Ishikawa (cell line): ENCODE data around the gene PDE11A.
A peak's percentile ranks its signal among the peaks of the same experiment; 100 is the strongest.

Experiments used
- CEBPB ChIP-seq: IDR thresholded peaks from 2 replicates; pipeline ENCODE4 v1.6.1; 2012
- CREB1 ChIP-seq: IDR thresholded peaks from 2 replicates; pipeline ENCODE4 v1.6.1; 2012; ENCODE audit warnings: low read depth
- EGR1 ChIP-seq: IDR thresholded peaks from 2 replicates; pipeline ENCODE4 v1.6.1; 2012
- EP300 ChIP-seq: IDR thresholded peaks from 2 replicates; pipeline ENCODE4 v1.6.1; 2012; ENCODE audit warnings: borderline replicate concordance
- FOXM1 ChIP-seq: IDR thresholded peaks from 2 replicates; pipeline ENCODE4 v1.6.1; 2012; ENCODE audit warnings: low read depth, borderline replicate concordance
- MAX ChIP-seq: IDR thresholded peaks from 2 replicates; pipeline ENCODE4 v1.6.1; 2012
- NFIC ChIP-seq: IDR thresholded peaks from 2 replicates; pipeline ENCODE4 v1.6.1; 2012
- RAD21 ChIP-seq: IDR thresholded peaks from 2 replicates; pipeline ENCODE4 v1.6.1; 2012; ENCODE audit warnings: low read depth
- REST ChIP-seq: IDR thresholded peaks from 2 replicates; pipeline ENCODE4 v1.6.1; 2012; ENCODE audit warnings: low read depth, mild to moderate bottlenecking
- TAF1 ChIP-seq: IDR thresholded peaks from 2 replicates; pipeline ENCODE4 v1.6.1; 2012; ENCODE audit warnings: low read depth, mild to moderate bottlenecking
- TCF12 ChIP-seq: IDR thresholded peaks from 2 replicates; pipeline ENCODE4 v1.6.1; 2012; ENCODE audit warnings: low read depth
- TEAD4 ChIP-seq: IDR thresholded peaks from 2 replicates; pipeline ENCODE4 v1.6.1; 2012
- USF1 ChIP-seq: IDR thresholded peaks from 2 replicates; pipeline ENCODE4 v1.6.1; 2012
- YY1 ChIP-seq: IDR thresholded peaks from 2 replicates; pipeline ENCODE4 v1.6.1; 2012; ENCODE audit warnings: low read depth
- ZBTB7A ChIP-seq: IDR thresholded peaks from 2 replicates; pipeline ENCODE4 v1.6.1; 2012; ENCODE audit warnings: low read depth

PDE11A gene

GRCh38 chr2:177596866-177597265 lies 475.7 kb downstream of the PDE11A start:
- TF ChIP-seq TCF12 (no peak), REST (no peak), TAF1 (no peak), YY1 (no peak), EP300 (no peak), MAX (no peak), ZBTB7A (no peak), CEBPB (no peak), FOXM1 (no peak)

GRCh38 chr2:177595126-177595845 lies 477.3 kb downstream of the PDE11A start:
- TF ChIP-seq NFIC (no peak), TAF1 (no peak), YY1 (no peak), EGR1 (no peak), CEBPB (no peak), REST (no peak), ZBTB7A (no peak)

GRCh38 chr2:177593402-177593801 lies 479.2 kb downstream of the PDE11A start:
- TF ChIP-seq CREB1: no peak

- no peak for TF ChIP-seq CREB1
- no peak for TF ChIP-seq USF1
- TF ChIP-seq EGR1: no peak
- no peak for TF ChIP-seq ZBTB7A
These were observed 479.6 kb downstream of the PDE11A start for GRCh38 chr2:177592945-177593344.

GRCh38 chr2:177592397-177592796 lies 480.2 kb downstream of the PDE11A start:
- TF ChIP-seq REST (no peak), RAD21 (no peak), FOXM1 (no peak), TCF12 (no peak), CREB1 (no peak), TEAD4 (no peak), USF1 (no peak), TAF1 (no peak), YY1 (no peak), EP300 (no peak), ZBTB7A (no peak), MAX (no peak), EGR1 (no peak), CEBPB (no peak)

GRCh38 chr2:177589186-177589585 lies 483.4 kb downstream of the PDE11A start:
- TF ChIP-seq EP300 (no peak), EGR1 (no peak), TAF1 (no peak), USF1 (peak; percentile 45; the same call in 1 of the 2 replicates), TCF12 (no peak), YY1 (no peak), TEAD4 (no peak), MAX (no peak), RAD21 (no peak)
